GM12874 (cell line): ENCODE data around the gene RASAL1.

Experiments used
- CTCF ChIP-seq: IDR thresholded peaks from 2 replicates; pipeline ENCODE4 v1.5.1; 2011; ENCODE audit warnings: low read depth, mild to moderate bottlenecking, control low read depth, low read length, moderate library complexity; ENCODE audit not compliant: insufficient read depth

The RASAL1 gene

GRCh38 chr12:113093409-113094101 is 42.0 kb downstream of the RASAL1 start:
- TF ChIP-seq CTCF, result no peak

- peak; percentile 59 for TF ChIP-seq CTCF
These were observed 42.8 kb downstream of the RASAL1 start for GRCh38 chr12:113092607-113093408.

GRCh38 chr12:113091506-113091905 is 44.1 kb downstream of the RASAL1 start:
- no peak for TF ChIP-seq CTCF

GRCh38 chr12:113090740-113091139 is 44.8 kb downstream of the RASAL1 start:
- no peak for TF ChIP-seq CTCF

- TF ChIP-seq CTCF, result no peak
These were observed 45.7 kb downstream of the RASAL1 start for GRCh38 chr12:113089839-113090238.

- TF ChIP-seq CTCF, result no peak
These were observed 46.4 kb downstream of the RASAL1 start for GRCh38 chr12:113088971-113089756.

- TF ChIP-seq CTCF, result no peak
These were observed 47.5 kb downstream of the RASAL1 start for GRCh38 chr12:113088037-113088436.
